SJSA1 (cell line): Measurements from ENCODE around the gene SYS1. TPM values are rescaled to one million over a fixed set of nuclear protein-coding genes. Genes with fewer than 3 reads are reported as not detected.

ENCODE experiments used
- DNase-seq, 2 experiments: peaks; one replicate each; pipeline ENCODE4 v3.0.0-alpha.2; 2015 to 2020; ENCODE audit warnings: low spot score in 2 of 2, low read depth in 1 of 2
- H3K27ac ChIP-seq: fragments of 250-450 bp; sonication (Bioruptor Pico); 2 replicates; pipeline ENCODE4 v1.5.1; 2020; ENCODE audit warnings: mild to moderate bottlenecking, moderate library complexity
- H3K27me3 ChIP-seq: fragments of 250-450 bp; sonication (Bioruptor Pico); replicated peaks from 2 replicates; pipeline ENCODE4 v1.5.1; 2020; ENCODE audit warnings: mild to moderate bottlenecking, moderate library complexity
- H3K36me3 ChIP-seq: fragments of 250-450 bp; sonication (Bioruptor Pico); 2 replicates; pipeline ENCODE4 v1.5.1; 2020; ENCODE audit warnings: mild to moderate bottlenecking
- H3K4me1 ChIP-seq: fragments of 250-450 bp; sonication (Bioruptor Pico); replicated peaks from 2 replicates; pipeline ENCODE4 v1.6.1; 2021; ENCODE audit warnings: mild to moderate bottlenecking
- H3K4me3 ChIP-seq: fragments of 250-450 bp; sonication (Bioruptor Pico); 2 replicates; pipeline ENCODE4 v1.5.1; 2020; ENCODE audit warnings: mild to moderate bottlenecking
- H3K9me3 ChIP-seq: fragments of 250-450 bp; sonication (Bioruptor Pico); replicated peaks from 2 replicates; pipeline ENCODE4 v1.5.1; 2020; ENCODE audit warnings: mild to moderate bottlenecking
- total RNA-seq: library from RNA; depleted of rRNA; stranded (reverse); fragments of >200 nt; shearing (Covaris generic); gene quantifications from 2 replicates; pipeline ENCODE4 v1.2.3, GENCODE V29; 2014; rRNA removed

Gene SYS1
- 7.3 and 18.4 TPM in 2 replicates for total RNA-seq

DNA sequence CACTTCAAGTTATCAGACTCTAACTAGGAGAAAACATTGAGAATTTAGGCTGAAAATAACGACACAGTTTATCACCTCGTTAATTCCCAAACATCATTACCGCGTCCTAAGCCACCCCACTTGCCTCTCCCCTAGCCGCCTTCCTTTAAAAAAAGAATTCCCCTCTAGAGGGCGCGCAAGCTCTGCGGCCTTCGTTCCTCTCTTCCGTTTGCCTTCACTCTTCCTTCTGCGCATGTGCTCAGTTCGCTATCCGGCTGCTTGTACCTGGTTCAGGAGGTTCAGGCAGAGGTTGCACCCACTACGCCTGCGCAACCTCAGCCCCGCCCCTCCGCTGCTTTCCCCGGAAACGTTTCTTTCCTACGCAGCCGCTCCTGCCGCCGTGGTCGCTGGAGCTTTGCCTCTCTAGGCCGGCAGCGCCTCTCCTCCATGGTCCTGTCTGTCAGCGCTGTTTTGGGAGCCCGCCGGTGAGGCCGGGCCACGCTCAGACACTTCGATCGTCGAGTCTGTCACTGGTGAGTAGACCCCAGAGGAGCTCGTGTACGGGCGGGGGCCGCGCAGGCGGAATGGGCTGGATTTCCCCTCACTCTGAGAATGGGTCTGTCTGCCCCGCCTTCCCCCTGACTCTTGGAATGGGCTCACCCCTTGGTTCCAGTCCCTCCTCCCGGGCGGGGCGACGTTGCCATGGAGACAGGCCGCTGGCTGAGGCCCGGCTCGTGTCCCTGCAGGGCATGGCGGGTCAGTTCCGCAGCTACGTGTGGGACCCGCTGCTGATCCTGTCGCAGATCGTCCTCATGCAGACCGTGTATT, at the start of gene SYS1:
TSS of gene SYS1 (plus strand) at position 353 of the 807 bp plus-strand sequence. CDS start at position 729, 376 bp downstream.
- Histone ChIP-seq H3K9me3 (no peaks in the 10 kb centered on the region), H3K4me3 (peak within 1 kb of the TSS; percentile 58), H3K27ac (peak within 1 kb of the TSS; percentile 74), H3K27me3 (no peaks in the 10 kb centered on the region), H3K4me1 (peaks cover 40% of the 10 kb centered on the region), H3K36me3 (peaks cover 4% of the 10 kb centered on the region)
- peak; percentile 99 for DNase-seq

DNA sequence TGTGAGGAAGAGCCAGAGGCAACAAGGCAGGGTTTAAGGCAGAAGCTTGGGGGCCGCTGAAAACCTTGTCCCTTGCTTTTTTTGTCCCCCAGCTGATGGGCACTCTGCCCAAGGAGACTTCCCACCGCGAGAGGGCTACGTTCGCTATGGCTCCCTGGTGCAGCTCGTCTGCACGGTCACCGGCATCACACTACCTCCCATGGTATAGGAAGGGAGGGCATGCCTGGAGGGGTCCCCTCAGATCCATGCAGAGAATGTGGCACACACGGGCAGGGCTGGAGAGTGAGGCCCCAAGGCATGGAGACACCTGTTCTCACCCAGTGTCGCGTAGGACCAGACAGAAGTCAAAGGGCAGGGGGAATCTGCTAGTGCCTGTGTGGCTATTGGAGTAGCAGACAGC, 49.0 kb upstream of the SYS1 start:
- no peaks in the 10 kb centered on the region for H3K9me3 ChIP-seq
- DNase-seq = no peak
- no peaks in the 10 kb centered on the region for H3K27me3 ChIP-seq
- 0 out of 2 replicates have a peak, but pooled peaks cover 5% of the 10 kb centered on the region for H3K4me1 ChIP-seq
- H3K27ac ChIP-seq = no peak overlapping the region
- no peak overlapping the region for H3K4me3 ChIP-seq
- no peaks in the 10 kb centered on the region for H3K36me3 ChIP-seq

DNA sequence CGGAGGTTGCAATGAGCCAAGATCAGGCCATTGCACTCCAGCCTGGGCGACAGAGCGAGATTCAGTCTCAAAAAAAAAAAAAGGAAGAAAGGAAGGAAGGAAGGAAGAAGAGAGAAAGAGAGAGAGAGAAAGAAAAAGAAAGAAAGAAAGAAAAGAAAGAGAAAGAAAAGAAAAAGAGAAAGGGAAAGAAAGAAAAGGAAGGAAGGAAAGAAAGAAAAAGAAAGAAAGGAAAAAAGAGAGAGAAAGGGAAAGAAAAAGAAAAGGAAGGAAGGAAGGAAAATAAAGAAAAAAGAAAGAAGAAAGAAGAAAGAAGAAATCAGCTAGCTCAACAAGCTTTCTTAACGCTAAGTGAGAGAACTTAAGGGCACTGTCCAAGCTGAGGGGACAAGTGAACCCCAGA, 47.3 kb upstream of the SYS1 start:
- no peak overlapping the region for H3K27ac ChIP-seq
- no peak for DNase-seq
- no peaks in the 10 kb centered on the region for H3K27me3 ChIP-seq
- H3K36me3 ChIP-seq = no peaks in the 10 kb centered on the region
- 0 out of 2 replicates have a peak, but pooled peaks cover 5% of the 10 kb centered on the region for H3K4me1 ChIP-seq
- H3K9me3 ChIP-seq = no peaks in the 10 kb centered on the region
- no peak overlapping the region for H3K4me3 ChIP-seq

DNA sequence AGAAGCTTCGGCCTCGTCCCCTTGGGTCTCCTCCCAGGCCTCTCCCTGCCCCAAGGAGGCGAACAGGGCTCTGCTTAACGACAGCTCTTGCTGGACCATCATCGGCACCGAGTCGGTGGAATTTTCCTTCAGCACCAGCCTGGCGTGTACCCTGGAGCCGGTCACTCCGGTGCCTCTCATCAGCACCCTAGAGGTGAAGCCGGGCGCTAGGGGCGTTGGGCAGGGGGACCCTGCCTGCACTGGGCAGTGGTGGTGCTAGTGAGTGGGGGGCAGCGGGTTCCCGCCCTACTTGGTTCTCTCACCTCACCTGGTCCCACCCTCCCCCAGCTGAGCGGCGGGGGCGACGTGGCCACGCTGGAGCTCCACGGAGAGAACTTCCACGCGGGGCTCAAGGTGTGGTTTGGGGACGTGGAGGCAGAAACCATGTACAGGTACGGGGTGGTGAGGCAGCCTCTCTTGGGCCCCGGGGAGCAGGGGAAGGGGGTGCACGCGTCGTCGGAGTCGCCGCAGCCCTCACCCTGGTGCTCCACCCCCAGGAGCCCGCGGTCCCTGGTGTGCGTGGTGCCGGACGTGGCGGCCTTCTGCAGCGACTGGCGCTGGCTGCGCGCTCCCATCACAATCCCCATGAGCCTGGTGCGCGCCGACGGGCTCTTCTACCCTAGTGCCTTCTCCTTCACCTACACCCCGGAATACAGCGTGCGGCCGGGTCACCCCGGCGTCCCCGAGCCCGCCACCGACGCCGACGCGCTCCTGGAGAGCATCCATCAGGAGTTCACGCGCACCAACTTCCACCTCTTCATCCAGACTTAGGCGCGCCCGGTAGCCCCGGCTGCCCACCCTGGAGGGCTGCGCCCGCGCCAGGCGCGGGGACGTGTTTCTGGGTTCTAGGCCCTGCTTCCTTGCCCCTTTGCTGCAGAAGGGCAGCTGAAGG, 46.5 kb upstream of the SYS1 start:
- Histone ChIP-seq H3K4me3 (no peak overlapping the region), H3K27me3 (no peaks in the 10 kb centered on the region), H3K36me3 (no peaks in the 10 kb centered on the region), H3K9me3 (no peaks in the 10 kb centered on the region), H3K27ac (no peak overlapping the region), H3K4me1 (0 out of 2 replicates have a peak, but pooled peaks cover 4% of the 10 kb centered on the region)
- DNase-seq = no peak

DNA sequence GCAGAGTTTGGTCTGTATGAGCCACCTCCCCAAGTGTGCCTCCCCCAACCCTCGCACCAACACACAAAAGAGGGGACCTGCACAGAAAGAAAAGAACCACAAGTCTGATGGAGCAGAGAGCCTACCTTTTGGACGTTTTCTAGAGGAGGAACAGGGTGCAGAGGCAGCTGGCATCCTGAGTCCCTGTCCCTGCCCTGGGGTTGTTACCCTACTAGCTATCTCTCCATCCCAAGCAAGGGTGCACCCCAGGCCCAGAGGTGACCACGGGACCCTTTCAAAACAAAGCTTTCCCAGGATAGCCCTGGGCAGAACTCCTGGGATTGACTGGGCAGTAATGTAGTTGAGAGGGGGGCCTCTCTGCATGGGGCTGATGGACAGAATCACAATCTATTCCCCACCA, 45.1 kb upstream of the SYS1 start:
- no peak for DNase-seq
- no peak overlapping the region for H3K27ac ChIP-seq
- H3K27me3 ChIP-seq = no peaks in the 10 kb centered on the region
- H3K36me3 ChIP-seq = no peaks in the 10 kb centered on the region
- no peak overlapping the region for H3K4me3 ChIP-seq
- H3K4me1 ChIP-seq = 0 out of 2 replicates have a peak, but pooled peaks cover 3% of the 10 kb centered on the region
- H3K9me3 ChIP-seq = no peaks in the 10 kb centered on the region

DNA sequence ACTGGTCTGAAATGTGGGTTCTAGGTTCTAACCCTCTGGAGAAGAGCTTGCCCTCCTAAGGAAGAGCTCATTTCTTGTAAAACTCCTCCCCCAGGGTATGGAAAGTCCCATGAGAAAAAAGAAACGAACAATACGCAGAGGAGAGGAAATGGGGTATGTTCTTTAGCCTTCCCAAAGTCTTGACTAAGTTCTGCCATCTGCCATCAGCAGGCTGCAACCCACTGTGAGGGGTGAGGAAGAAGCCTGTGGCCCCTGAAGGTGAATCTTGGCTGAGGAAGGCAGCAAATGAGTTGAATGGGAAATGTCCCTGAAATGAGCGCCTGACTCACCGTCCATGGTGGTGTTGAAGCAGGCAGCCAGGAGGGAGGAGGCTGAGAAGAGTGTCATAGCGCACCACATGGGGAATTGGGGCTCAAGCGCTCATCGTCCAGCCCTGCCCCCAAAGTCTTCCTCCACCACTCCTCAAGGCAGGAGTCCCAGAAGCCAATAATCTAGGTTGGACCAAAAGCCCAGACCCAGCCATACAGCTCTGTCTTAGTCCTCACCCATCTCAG, 44.5 kb upstream of the SYS1 start:
- no peaks in the 10 kb centered on the region for H3K9me3 ChIP-seq
- no peaks in the 10 kb centered on the region for H3K27me3 ChIP-seq
- H3K27ac ChIP-seq = no peak overlapping the region
- H3K36me3 ChIP-seq = no peaks in the 10 kb centered on the region
- no peak overlapping the region for H3K4me3 ChIP-seq
- DNase-seq = no peak
- H3K4me1 ChIP-seq = 0 out of 2 replicates have a peak, but pooled peaks cover 5% of the 10 kb centered on the region

DNA sequence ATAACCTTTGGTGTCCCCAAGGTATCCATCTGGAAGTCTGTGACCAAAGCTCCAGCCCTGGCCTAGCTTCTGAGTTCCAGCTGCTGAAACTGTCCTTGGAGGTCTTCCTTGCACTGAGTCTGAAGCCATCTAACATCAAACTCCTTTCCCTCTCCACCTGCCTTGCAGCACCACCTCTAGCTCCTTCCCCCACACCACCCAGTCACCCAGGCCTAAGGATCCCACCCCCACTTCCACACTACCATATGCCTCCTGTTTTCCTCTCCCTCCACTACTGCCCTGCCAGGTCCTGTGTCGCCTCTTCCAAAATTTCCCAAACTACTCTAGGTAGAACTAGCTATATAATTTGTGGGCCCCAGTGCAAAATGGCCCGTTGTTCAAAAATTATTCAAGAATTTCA, 44.0 kb upstream of the SYS1 start:
- Histone ChIP-seq H3K27me3 (no peaks in the 10 kb centered on the region), H3K4me1 (0 out of 2 replicates have a peak, but pooled peaks cover 5% of the 10 kb centered on the region), H3K27ac (no peak overlapping the region), H3K9me3 (no peaks in the 10 kb centered on the region), H3K36me3 (no peaks in the 10 kb centered on the region), H3K4me3 (no peak overlapping the region)
- DNase-seq = no peak

DNA sequence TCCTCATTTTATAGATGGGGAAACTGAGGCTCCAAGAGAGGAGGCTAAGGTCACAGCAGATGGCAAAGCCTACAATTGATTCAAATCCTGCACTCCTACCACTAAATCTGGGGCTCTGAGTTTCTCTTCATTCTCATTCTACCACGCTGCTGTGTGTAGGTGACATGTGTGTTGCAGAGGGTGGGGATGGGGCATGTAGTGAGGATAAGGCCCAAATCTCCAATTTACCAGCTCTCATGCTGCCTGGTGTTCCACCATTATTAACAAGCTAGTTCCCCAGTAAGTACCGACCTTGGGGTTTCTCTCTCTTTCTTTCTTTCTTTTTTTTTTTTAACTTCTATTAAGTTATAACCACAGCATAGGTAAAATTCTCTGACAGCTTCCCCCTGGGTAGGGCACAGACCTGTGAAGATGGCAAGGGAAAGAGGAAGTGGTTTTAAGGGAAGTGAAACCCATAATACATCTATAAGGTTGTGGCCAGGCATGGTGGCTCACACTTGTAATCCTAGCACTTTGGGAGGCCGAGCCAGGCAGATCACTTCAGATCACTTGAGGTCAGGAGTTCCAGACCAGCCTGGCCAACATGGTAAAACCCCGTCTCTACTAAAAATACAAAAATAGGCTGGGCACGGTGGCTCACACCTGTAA, 41.9 kb upstream of the SYS1 start:
- H3K9me3 ChIP-seq = no peaks in the 10 kb centered on the region
- no peak overlapping the region for H3K4me3 ChIP-seq
- H3K27me3 ChIP-seq = no peaks in the 10 kb centered on the region
- no peak overlapping the region for H3K27ac ChIP-seq
- DNase-seq = no peak
- H3K4me1 ChIP-seq = 0 out of 2 replicates have a peak, but pooled peaks cover 5% of the 10 kb centered on the region
- H3K36me3 ChIP-seq = peaks cover 6% of the 10 kb centered on the region

DNA sequence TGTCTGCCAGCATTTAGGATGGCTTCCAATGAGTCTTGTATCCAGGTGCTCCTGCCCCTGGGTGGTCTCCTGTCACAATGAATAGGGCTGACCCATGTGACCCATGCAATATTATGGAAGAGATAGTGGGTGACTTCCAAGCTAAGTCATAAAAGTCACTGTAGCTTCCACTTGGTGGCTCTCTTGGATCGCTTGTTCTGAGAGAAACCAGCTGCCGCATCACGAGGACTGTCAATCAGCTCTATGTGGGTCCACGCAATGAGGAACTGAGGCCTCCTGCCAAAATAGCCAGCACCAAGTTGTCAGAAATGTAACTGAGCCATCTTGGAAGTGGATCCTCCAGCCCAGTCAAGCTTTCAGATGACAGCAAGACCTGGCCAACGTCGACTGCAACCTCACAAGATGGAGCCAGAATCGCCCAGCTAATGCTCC, 40.0 kb upstream of the SYS1 start:
- H3K27me3 ChIP-seq = no peaks in the 10 kb centered on the region
- H3K27ac ChIP-seq = no peak overlapping the region
- H3K36me3 ChIP-seq = peaks cover 22% of the 10 kb centered on the region
- DNase-seq = no peak
- 0 out of 2 replicates have a peak, but pooled peaks cover 5% of the 10 kb centered on the region for H3K4me1 ChIP-seq
- no peak overlapping the region for H3K4me3 ChIP-seq
- H3K9me3 ChIP-seq = no peaks in the 10 kb centered on the region

DNA sequence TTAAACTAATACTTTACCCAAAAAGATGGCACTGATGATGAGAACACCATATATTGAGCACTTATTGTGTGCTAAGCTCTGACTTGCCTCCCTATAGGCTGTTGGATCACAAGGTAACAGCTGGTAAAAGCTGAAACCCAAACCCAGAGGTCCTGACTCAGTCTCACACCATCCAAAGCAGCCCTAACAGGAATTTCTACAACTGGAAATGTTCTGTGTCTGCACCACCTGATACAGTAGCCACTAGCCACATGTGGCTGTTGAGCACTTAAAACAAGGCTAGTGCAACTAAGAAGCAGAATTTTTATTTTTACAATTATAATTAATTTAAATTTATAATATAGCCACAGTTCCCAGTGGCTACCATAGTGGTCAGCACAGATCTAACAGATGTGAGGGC, 39.2 kb upstream of the SYS1 start:
- no peak overlapping the region for H3K27ac ChIP-seq
- no peak for DNase-seq

DNA sequence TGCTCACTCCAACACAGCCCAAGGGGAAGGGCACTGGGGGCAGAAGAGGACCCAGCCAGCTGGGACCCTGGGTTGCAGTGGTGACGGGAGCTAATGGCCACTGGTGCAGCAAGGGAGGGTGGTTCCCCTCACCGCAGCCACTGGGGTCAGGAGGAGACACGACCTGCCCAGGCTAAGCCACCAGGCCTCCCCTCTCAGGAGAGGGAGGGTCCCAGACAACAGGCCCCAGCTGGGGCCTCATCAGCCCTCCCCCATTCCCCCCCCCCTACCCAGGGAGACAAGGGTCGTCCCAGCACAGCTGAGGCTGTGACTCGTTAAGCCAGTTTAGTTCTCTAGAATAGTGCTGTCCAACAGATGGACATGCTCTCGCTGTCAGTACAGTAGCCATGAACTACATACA, 37.6 kb upstream of the SYS1 start:
- Histone ChIP-seq H3K36me3 (peaks cover 46% of the 10 kb centered on the region), H3K9me3 (no peaks in the 10 kb centered on the region), H3K4me1 (0 out of 2 replicates have a peak, but pooled peaks cover 5% of the 10 kb centered on the region), H3K27me3 (no peaks in the 10 kb centered on the region), H3K4me3 (no peak overlapping the region), H3K27ac (no peak overlapping the region)
- no peak for DNase-seq

More for the DNA sequence above, 39.2 kb upstream of the SYS1 start:
- H3K36me3 ChIP-seq = peaks cover 29% of the 10 kb centered on the region
- H3K4me1 ChIP-seq = 0 out of 2 replicates have a peak, but pooled peaks cover 5% of the 10 kb centered on the region
- H3K9me3 ChIP-seq = no peaks in the 10 kb centered on the region
- H3K4me3 ChIP-seq = no peak overlapping the region
- H3K27me3 ChIP-seq = no peaks in the 10 kb centered on the region

DNA sequence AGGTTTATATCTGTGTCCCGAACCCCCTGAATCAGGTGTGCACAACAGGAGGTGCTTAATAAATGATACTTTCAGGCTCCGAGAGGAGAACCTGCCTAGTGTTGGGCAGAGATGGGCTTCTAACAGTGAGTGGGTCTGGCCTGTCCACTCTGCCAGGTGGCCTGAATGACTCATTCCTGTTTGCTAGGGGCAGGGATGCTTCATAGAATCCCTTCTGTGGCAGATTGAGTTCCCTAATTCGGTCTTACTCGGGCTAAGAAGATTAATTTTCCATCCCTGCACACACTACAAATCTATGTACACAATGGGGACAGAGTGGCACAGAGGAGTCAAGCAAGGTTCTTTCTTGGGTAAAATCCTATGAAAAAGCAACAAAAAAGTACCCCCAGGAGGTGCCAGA, 34.5 kb upstream of the SYS1 start:
- no peaks in the 10 kb centered on the region for H3K4me1 ChIP-seq
- H3K36me3 ChIP-seq = peaks cover 75% of the 10 kb centered on the region
- no peak overlapping the region for H3K27ac ChIP-seq
- no peaks in the 10 kb centered on the region for H3K27me3 ChIP-seq
- no peak overlapping the region for H3K4me3 ChIP-seq
- no peaks in the 10 kb centered on the region for H3K9me3 ChIP-seq
- no peak for DNase-seq
